Gastroesophageal sphincter (tissue), 4 donors: ENCODE measurements around the gene HDAC4. TPM values are rescaled to one million over a fixed set of nuclear protein-coding genes. Genes with fewer than 3 reads are reported as not detected.
A peak's percentile ranks its signal among the peaks of the same experiment; 100 is the strongest.

Experiments used
- ATAC-seq: fragments of 150-250 bp; one replicate; pipeline ENCODE4 v1.9.1; 2016; ENCODE audit warnings: mild to moderate bottlenecking, moderate library complexity
- H3K27ac ChIP-seq, 4 donors: fragments of 200-600 bp; sonication (generic) in 3 of 4; 1 replicate in 3 of 4; 2 replicates in 1 of 4; pipeline ENCODE4 v1.5.1; 2016 to 2019
- H3K27me3 ChIP-seq: fragments of 200-600 bp; sonication (generic); one replicate; pipeline ENCODE4 v1.5.1; 2019
- H3K36me3 ChIP-seq, 2 donors: fragments of 200-600 bp; sonication (generic); one replicate each; pipeline ENCODE4 v1.5.1; 2019; ENCODE audit warnings: control low read depth in 1 of 2
- H3K4me1 ChIP-seq, 3 donors: fragments of 200-600 bp; sonication (generic); 1 replicate in 2 of 3; 2 replicates in 1 of 3; pipeline ENCODE4 v1.5.1; 2016 to 2019; ENCODE audit warnings: control low read depth in 2 of 3
- H3K4me3 ChIP-seq, 2 donors: fragments of 200-600 bp; sonication (generic); one replicate each; pipeline ENCODE4 v1.5.1; 2019; ENCODE audit warnings: mild to moderate bottlenecking in 1 of 2, moderate library complexity in 1 of 2
- H3K9me3 ChIP-seq, 3 donors: fragments of 200-600 bp; sonication (generic); one replicate each; pipeline ENCODE4 v1.5.1; 2017 to 2019; ENCODE audit warnings: control low read depth in 2 of 3
- EP300 ChIP-seq: sonication (generic); formaldehyde crosslinking; IDR thresholded peaks from one replicate; pipeline ENCODE4 v1.6.1; 2017; ENCODE audit warnings: antibody characterized with exemption, mild to moderate bottlenecking
- POLR2A ChIP-seq, 2 donors: fragments of 450-650 bp; IDR thresholded peaks; one replicate each; pipeline ENCODE4 v1.6.1; 2017; ENCODE audit warnings: antibody characterized with exemption in 2 of 2, mild to moderate bottlenecking in 2 of 2, moderate library complexity in 1 of 2
- POLR2AphosphoS5 ChIP-seq: sonication (generic); formaldehyde crosslinking; IDR thresholded peaks from one replicate; pipeline ENCODE4 v1.6.1; 2017; ENCODE audit warnings: antibody characterized with exemption
- WGBS, 2 donors: methylation state at CpG; one replicate each; pipeline ENCODE4 v1.1.5; 2018; ENCODE audit warnings: low coverage in 1 of 2; 5-methylcytosine and 5-hydroxymethylcytosine counted together
- total RNA-seq, 4 donors: library from RNA; depleted of rRNA; stranded (reverse); fragments of >200 nt; gene quantifications; one replicate each; pipeline ENCODE4 v1.1.0, GENCODE V29; 2016
- TF ChIP-seq, protein P1 (sequence below), 4 experiments: fragments of 200-600 bp in 2 of 4; fragments of 450-650 bp in 2 of 4; sonication (generic) in 1 of 4; IDR thresholded peaks; one replicate each; pipeline ENCODE4 v1.5.1; 2017 to 2019; ENCODE audit warnings: antibody characterized with exemption in 4 of 4, mild to moderate bottlenecking in 2 of 4, moderate library complexity in 2 of 4

HDAC4 gene
- total RNA-seq, 4 donors from 2014 or later: 41.3 to 104 (median 85.8) TPM

- H3K27me3 ChIP-seq: no peaks in the 10 kb centered on the region
- 77 to 94% methylated on average over 3 to 4 of the region's 4 CpGs for WGBS, 2 donors
- H3K4me3 ChIP-seq: no peak overlapping the region
- peak overlapping the region in 2 of 4 donors; percentile 86 to 93 for H3K27ac ChIP-seq
- no peaks in the 10 kb centered on the region for H3K9me3 ChIP-seq
- ATAC-seq: no peak
- TF ChIP-seq EP300 (no peak), POLR2A (IDR thresholded peaks at IDR 0.05) (no peak)
- H3K36me3 ChIP-seq: peaks cover 0 to 15% of the 10 kb centered on the region in 2 donors
- H3K4me1 ChIP-seq: peaks cover 0 to 83% (median 14%) of the 10 kb centered on the region in 3 donors
These were observed 54.1 kb downstream of the HDAC4 start for GRCh38 chr2:239346676-239347075.

- Histone ChIP-seq H3K9me3 (no peaks in the 10 kb centered on the region), H3K27me3 (no peaks in the 10 kb centered on the region), H3K27ac (peak overlapping the region in 2 of 4 donors; percentile 9 to 26), H3K4me1 (peaks cover 0 to 84% (median 14%) of the 10 kb centered on the region in 3 donors), H3K4me3 (no peak overlapping the region), H3K36me3 (peaks cover 0 to 11% of the 10 kb centered on the region in 2 donors)
- WGBS, 2 donors: 83% methylated on average over 2 to 6 of the region's 8 CpGs
- TF ChIP-seq EP300: no peak
- TF ChIP-seq POLR2A (IDR thresholded peaks at IDR 0.05): no peak
- TF ChIP-seq, protein P1, sequence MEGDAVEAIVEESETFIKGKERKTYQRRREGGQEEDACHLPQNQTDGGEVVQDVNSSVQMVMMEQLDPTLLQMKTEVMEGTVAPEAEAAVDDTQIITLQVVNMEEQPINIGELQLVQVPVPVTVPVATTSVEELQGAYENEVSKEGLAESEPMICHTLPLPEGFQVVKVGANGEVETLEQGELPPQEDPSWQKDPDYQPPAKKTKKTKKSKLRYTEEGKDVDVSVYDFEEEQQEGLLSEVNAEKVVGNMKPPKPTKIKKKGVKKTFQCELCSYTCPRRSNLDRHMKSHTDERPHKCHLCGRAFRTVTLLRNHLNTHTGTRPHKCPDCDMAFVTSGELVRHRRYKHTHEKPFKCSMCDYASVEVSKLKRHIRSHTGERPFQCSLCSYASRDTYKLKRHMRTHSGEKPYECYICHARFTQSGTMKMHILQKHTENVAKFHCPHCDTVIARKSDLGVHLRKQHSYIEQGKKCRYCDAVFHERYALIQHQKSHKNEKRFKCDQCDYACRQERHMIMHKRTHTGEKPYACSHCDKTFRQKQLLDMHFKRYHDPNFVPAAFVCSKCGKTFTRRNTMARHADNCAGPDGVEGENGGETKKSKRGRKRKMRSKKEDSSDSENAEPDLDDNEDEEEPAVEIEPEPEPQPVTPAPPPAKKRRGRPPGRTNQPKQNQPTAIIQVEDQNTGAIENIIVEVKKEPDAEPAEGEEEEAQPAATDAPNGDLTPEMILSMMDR (IDR thresholded peaks at IDR 0.05): no peak
- TF ChIP-seq POLR2AphosphoS5: no peak
- no peak for ATAC-seq
These were observed 55.6 kb downstream of the HDAC4 start for GRCh38 chr2:239345251-239345650.

- peaks cover 0 to 11% of the 10 kb centered on the region in 2 donors for H3K36me3 ChIP-seq
- peak overlapping the region in 3 of 4 donors; percentile 9 to 26 (median 17) for H3K27ac ChIP-seq
- H3K4me3 ChIP-seq: no peak overlapping the region
- no peaks in the 10 kb centered on the region for H3K9me3 ChIP-seq
- no peak for ATAC-seq
- TF ChIP-seq EP300 (no peak), POLR2AphosphoS5 (no peak), POLR2A (IDR thresholded peaks at IDR 0.05) (no peak)
- TF ChIP-seq, protein P1 (IDR thresholded peaks at IDR 0.05): no peak
- WGBS, 2 donors: 71 to 86% methylated on average over 4 of the region's 4 CpGs
- H3K27me3 ChIP-seq: no peaks in the 10 kb centered on the region
- peaks cover 0 to 84% (median 14%) of the 10 kb centered on the region in 3 donors for H3K4me1 ChIP-seq
These were observed 56.0 kb downstream of the HDAC4 start for GRCh38 chr2:239344857-239345216.

DNA sequence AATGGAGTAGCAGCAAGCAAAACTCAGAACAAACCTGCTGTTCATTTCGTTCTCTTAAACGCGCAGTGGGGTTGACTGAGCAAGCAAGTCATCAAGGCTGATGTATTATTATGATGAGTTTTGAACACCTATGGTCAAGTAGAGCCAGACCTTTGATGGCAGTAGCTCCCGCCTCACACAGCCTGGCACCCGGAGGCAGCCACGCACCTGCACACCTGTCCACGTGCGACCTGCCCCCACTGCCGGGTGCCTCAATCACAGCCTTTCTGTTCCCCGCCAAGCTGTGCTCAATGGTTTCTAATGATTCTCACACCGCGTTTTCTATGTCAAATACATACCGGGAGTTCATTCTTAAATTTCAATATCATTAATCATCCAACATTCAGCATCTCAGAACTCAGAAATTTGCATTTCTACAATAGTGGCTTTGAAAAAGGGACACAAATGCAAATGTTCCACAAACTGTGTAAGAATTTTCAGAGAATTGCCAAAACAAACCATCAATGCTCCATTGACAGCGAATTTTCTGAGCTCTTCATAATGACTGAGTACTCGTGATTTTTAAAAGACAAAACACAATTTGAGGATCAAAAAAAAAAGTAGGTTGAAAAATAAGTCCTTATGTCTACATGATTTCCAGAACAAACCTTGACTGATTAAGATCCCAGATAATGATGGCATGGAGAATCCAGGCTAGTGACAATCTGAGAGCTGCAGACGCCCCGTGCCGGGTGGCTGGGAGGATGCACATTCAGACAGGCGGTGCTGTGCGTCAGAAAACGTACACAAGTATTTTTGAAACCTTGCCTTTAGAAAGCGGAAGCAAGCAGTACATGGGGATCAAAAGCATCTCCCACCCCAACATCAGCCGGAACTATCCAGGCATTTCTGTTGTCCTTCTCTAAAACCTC, 56.6 kb downstream of the HDAC4 start:
- no peak overlapping the region for H3K4me3 ChIP-seq
- no peaks in the 10 kb centered on the region for H3K9me3 ChIP-seq
- H3K27me3 ChIP-seq: no peaks in the 10 kb centered on the region
- 91 to 92% methylated on average over 22 to 23 of the region's 23 CpGs for WGBS, 2 donors
- ATAC-seq: no peak
- peaks cover 0 to 6% of the 10 kb centered on the region in 2 donors for H3K36me3 ChIP-seq
- H3K27ac ChIP-seq: peak overlapping the region in 3 of 4 donors; percentile 9 to 26 (median 17)
- no peak for TF ChIP-seq POLR2AphosphoS5
- TF ChIP-seq EP300: no peak
- H3K4me1 ChIP-seq: peaks cover 0 to 84% (median 10%) of the 10 kb centered on the region in 3 donors

- 93 to 96% methylated on average over 3 to 5 of the region's 10 CpGs for WGBS, 2 donors
- no peaks in the 10 kb centered on the region for H3K36me3 ChIP-seq
- H3K4me3 ChIP-seq: no peak overlapping the region
- H3K4me1 ChIP-seq: peaks cover 0 to 84% (median 9%) of the 10 kb centered on the region in 3 donors
- no peak for ATAC-seq
- peak overlapping the region in 1 of 4 donors; percentile 73 for H3K27ac ChIP-seq
- TF ChIP-seq EP300 (no peak), POLR2AphosphoS5 (no peak), POLR2A (IDR thresholded peaks at IDR 0.05) (no peak)
- TF ChIP-seq, protein P1 (IDR thresholded peaks at IDR 0.05): no peak
- H3K27me3 ChIP-seq: no peaks in the 10 kb centered on the region
- H3K9me3 ChIP-seq: no peaks in the 10 kb centered on the region
These were observed 57.4 kb downstream of the HDAC4 start for GRCh38 chr2:239343460-239343859.
